ENCODE measurements around the gene SLC28A1.

Gene SLC28A1

GRCh38 chr15:84946772-84947489 is 62.5 kb downstream of the SLC28A1 start:
- H3K4me3 ChIP-seq (replicated peaks; ENCODE audit: low read depth, low read length) = no peak overlapping the region
- DNase-seq (ENCODE audit: low read depth) = no peak
- no peak for TF ChIP-seq CTCF (IDR thresholded peaks at IDR 0.05; ENCODE audit: low read length, missing control alignments)

- no peak overlapping the region for H3K4me3 ChIP-seq (replicated peaks; ENCODE audit: low read depth, low read length)
- peak; percentile 90 for DNase-seq (ENCODE audit: low read depth)
- TF ChIP-seq CTCF (IDR thresholded peaks at IDR 0.05; ENCODE audit: low read length, missing control alignments) = no peak
Observed at GRCh38 chr15:84947947-84948830, 63.7 kb downstream of the SLC28A1 start.

- no peak for TF ChIP-seq CTCF (IDR thresholded peaks at IDR 0.05; ENCODE audit: low read length, missing control alignments)
- no peak overlapping the region for H3K4me3 ChIP-seq (replicated peaks; ENCODE audit: low read depth, low read length)
- DNase-seq (ENCODE audit: low read depth) = no peak
Observed at GRCh38 chr15:84949043-84949442, 64.6 kb downstream of the SLC28A1 start.

GRCh38 chr15:84949845-84950569 is 65.5 kb downstream of the SLC28A1 start:
- TF ChIP-seq CTCF (IDR thresholded peaks at IDR 0.05; ENCODE audit: low read length, missing control alignments) = no peak
- no peak overlapping the region for H3K4me3 ChIP-seq (replicated peaks; ENCODE audit: low read depth, low read length)
- no peak for DNase-seq (ENCODE audit: low read depth)

GRCh38 chr15:84950570-84951111 is 66.2 kb downstream of the SLC28A1 start:
- H3K4me3 ChIP-seq (replicated peaks; ENCODE audit: low read depth, low read length) = no peak overlapping the region
- TF ChIP-seq CTCF (IDR thresholded peaks at IDR 0.05; ENCODE audit: low read length, missing control alignments) = no peak
- no peak for DNase-seq (ENCODE audit: low read depth)

- no peak overlapping the region for H3K4me3 ChIP-seq (replicated peaks; ENCODE audit: low read depth, low read length)
- TF ChIP-seq CTCF (IDR thresholded peaks at IDR 0.05; ENCODE audit: low read length, missing control alignments) = no peak
- DNase-seq (ENCODE audit: low read depth) = no peak
Observed at GRCh38 chr15:84951736-84952135, 67.3 kb downstream of the SLC28A1 start.

Data from fibroblast of pulmonary artery (primary cell).